Measurements from ENCODE around the gene GIMAP4. TPM values are rescaled to one million over a fixed set of nuclear protein-coding genes. Genes with fewer than 3 reads are reported as not detected.

The GIMAP4 gene
- not detected for polyA plus RNA-seq (2012; ENCODE audit: insufficient read length, low read depth)

DNA sequence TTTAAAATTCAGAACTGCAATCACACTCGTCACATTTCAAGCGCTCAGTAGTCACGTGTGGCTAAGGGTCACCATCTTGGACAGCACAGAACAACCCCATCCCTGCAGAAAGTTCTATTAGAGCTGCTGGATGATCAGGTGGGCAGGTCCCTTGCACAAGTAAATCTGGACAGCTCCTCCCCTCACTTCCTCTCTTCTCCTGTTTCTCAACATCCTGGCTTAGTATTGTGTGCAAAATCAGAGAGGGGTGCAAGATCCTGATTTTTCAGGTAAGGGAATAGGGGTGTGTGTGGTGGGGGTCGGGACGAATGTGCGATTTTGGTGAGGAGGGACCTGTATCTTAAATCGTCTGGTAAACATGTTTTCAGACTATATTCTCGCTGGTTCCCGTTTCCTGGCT, at the start of gene GIMAP4:
Gene GIMAP4, plus strand, starts transcription at position 222 of the 400 bp plus-strand sequence. CDS start 2,512 bp downstream, outside the sequence.
- TF ChIP-seq SIN3A (IDR thresholded peaks at IDR 0.05; ENCODE audit: borderline replicate concordance, insufficient read depth, low read length) (no peak), POLR2AphosphoS5 (IDR thresholded peaks at IDR 0.05; ENCODE audit: low read depth, low read length) (no peak), FOXP2 (optimal IDR thresholded peaks at IDR 0.05; ENCODE audit: borderline replicate concordance, extremely low read depth, extremely low read length, insufficient read depth) (no peak), TAF1 (IDR thresholded peaks at IDR 0.05; ENCODE audit: borderline replicate concordance, insufficient read depth, low read length) (no peak)
- TF ChIP-seq, protein P1, sequence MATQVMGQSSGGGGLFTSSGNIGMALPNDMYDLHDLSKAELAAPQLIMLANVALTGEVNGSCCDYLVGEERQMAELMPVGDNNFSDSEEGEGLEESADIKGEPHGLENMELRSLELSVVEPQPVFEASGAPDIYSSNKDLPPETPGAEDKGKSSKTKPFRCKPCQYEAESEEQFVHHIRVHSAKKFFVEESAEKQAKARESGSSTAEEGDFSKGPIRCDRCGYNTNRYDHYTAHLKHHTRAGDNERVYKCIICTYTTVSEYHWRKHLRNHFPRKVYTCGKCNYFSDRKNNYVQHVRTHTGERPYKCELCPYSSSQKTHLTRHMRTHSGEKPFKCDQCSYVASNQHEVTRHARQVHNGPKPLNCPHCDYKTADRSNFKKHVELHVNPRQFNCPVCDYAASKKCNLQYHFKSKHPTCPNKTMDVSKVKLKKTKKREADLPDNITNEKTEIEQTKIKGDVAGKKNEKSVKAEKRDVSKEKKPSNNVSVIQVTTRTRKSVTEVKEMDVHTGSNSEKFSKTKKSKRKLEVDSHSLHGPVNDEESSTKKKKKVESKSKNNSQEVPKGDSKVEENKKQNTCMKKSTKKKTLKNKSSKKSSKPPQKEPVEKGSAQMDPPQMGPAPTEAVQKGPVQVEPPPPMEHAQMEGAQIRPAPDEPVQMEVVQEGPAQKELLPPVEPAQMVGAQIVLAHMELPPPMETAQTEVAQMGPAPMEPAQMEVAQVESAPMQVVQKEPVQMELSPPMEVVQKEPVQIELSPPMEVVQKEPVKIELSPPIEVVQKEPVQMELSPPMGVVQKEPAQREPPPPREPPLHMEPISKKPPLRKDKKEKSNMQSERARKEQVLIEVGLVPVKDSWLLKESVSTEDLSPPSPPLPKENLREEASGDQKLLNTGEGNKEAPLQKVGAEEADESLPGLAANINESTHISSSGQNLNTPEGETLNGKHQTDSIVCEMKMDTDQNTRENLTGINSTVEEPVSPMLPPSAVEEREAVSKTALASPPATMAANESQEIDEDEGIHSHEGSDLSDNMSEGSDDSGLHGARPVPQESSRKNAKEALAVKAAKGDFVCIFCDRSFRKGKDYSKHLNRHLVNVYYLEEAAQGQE (IDR thresholded peaks at IDR 0.05; ENCODE audit: insufficient read depth in 1 of 2, low read depth in 2 of 2, low read length in 2 of 2) = no peak

DNA sequence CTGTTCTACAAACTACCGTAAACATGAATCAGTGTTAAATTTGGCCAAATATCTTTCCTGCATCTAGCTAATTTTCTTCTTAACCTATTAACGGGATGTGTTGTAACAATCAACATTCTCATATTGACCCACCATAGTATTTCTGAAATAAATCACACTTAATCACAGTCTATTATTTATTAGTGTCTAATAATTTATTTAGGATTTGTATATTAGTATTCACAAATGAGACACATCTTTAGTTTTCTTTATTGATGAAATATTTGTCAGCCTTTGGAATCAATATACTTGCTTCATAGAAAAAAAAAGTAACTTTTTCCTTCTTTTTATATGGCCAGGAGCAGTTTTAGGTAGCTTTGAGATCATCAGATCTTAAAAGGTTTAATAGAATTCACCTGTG, 47.9 kb upstream of the GIMAP4 start:
- TF ChIP-seq SIN3A (IDR thresholded peaks at IDR 0.05; ENCODE audit: borderline replicate concordance, insufficient read depth, low read length) = no peak
- no peak for TF ChIP-seq TAF1 (IDR thresholded peaks at IDR 0.05; ENCODE audit: borderline replicate concordance, insufficient read depth, low read length)
- no peak for TF ChIP-seq FOXP2 (optimal IDR thresholded peaks at IDR 0.05; ENCODE audit: borderline replicate concordance, extremely low read depth, extremely low read length, insufficient read depth)
- no peak for TF ChIP-seq POLR2AphosphoS5 (IDR thresholded peaks at IDR 0.05; ENCODE audit: low read depth, low read length)
- TF ChIP-seq, protein P1 (IDR thresholded peaks at IDR 0.05; ENCODE audit: insufficient read depth in 1 of 2, low read depth in 2 of 2, low read length in 2 of 2) = no peak

DNA sequence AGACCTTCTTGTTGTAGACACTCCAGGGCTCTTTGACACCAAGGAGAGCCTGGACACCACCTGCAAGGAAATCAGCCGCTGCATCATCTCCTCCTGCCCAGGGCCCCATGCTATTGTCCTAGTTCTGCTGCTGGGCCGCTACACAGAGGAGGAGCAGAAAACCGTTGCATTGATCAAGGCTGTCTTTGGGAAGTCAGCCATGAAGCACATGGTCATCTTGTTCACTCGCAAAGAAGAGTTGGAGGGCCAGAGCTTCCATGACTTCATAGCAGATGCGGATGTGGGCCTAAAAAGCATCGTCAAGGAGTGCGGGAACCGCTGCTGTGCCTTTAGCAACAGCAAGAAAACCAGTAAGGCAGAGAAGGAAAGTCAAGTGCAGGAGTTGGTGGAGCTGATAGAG, 47.0 kb upstream of the GIMAP4 start:
- TF ChIP-seq SIN3A (IDR thresholded peaks at IDR 0.05; ENCODE audit: borderline replicate concordance, insufficient read depth, low read length) (no peak), TAF1 (IDR thresholded peaks at IDR 0.05; ENCODE audit: borderline replicate concordance, insufficient read depth, low read length) (no peak), FOXP2 (optimal IDR thresholded peaks at IDR 0.05; ENCODE audit: borderline replicate concordance, extremely low read depth, extremely low read length, insufficient read depth) (no peak), POLR2AphosphoS5 (IDR thresholded peaks at IDR 0.05; ENCODE audit: low read depth, low read length) (no peak)
- TF ChIP-seq, protein P1 (IDR thresholded peaks at IDR 0.05; ENCODE audit: insufficient read depth in 1 of 2, low read depth in 2 of 2, low read length in 2 of 2) = no peak

DNA sequence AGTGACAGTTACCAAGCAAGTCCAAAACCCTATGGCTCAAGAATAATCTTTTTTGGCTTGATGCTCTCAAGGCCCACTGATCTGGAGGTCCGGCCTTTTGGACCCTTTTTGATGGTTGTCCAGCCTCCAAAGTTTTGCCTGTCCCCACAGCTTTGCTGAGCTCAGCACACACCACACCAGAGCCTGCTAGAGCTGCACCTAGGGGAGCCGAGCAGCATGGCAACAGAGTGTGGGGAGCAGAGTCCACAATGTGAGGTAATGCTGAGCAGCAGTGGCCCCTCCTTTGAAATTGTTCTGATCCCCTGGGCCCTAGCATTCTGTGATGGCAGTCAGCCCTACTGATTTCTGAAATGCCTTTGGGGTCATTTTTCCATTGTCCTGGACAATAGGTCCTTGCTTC, 43.2 kb upstream of the GIMAP4 start:
- TF ChIP-seq FOXP2 (optimal IDR thresholded peaks at IDR 0.05; ENCODE audit: borderline replicate concordance, extremely low read depth, extremely low read length, insufficient read depth) = no peak
- TF ChIP-seq, protein P1 (IDR thresholded peaks at IDR 0.05; ENCODE audit: insufficient read depth in 1 of 2, low read depth in 2 of 2, low read length in 2 of 2) = no peak

DNA sequence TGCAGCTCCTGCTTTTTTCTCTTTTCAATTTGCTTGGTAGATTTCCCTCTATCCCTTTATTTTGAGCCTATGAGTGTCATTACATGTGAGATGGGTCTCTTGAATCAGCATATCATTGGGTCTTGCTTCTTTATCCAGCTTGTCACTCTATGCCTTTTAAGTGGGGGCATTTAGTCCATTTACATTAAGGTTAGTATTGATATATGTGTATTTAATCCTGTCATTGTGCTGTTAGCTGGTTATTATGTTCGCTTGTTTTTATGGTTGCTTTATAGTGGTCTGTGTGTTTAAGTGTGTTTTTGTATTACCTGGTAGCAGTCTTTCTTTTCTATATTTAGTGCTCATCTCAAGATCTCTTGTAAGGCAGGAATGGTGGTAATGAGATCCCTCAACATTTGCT, 35.5 kb upstream of the GIMAP4 start:
- TF ChIP-seq TAF1 (IDR thresholded peaks at IDR 0.05; ENCODE audit: borderline replicate concordance, insufficient read depth, low read length) (no peak), FOXP2 (optimal IDR thresholded peaks at IDR 0.05; ENCODE audit: borderline replicate concordance, extremely low read depth, extremely low read length, insufficient read depth) (no peak), POLR2AphosphoS5 (IDR thresholded peaks at IDR 0.05; ENCODE audit: low read depth, low read length) (no peak), SIN3A (IDR thresholded peaks at IDR 0.05; ENCODE audit: borderline replicate concordance, insufficient read depth, low read length) (no peak)
- TF ChIP-seq, protein P1 (IDR thresholded peaks at IDR 0.05; ENCODE audit: insufficient read depth in 1 of 2, low read depth in 2 of 2, low read length in 2 of 2) = no peak
